GM12801 (cell line): Measurements from ENCODE around the gene ZNF629.

Source experiments
- CTCF ChIP-seq: IDR thresholded peaks from one replicate; pipeline ENCODE4 v1.5.1; 2011; ENCODE audit warnings: control low read depth; ENCODE audit not compliant: insufficient read length; ENCODE audit errors: extremely low read depth

The ZNF629 gene

GRCh38 chr16:30775392-30776188, 11.4 kb downstream of the ZNF629 start:
- TF ChIP-seq CTCF = no peak

GRCh38 chr16:30775131-30775391, 11.9 kb downstream of the ZNF629 start:
- TF ChIP-seq CTCF = no peak

GRCh38 chr16:30774367-30775130, 12.5 kb downstream of the ZNF629 start:
- TF ChIP-seq CTCF = no peak

- no peak for TF ChIP-seq CTCF
Observed at GRCh38 chr16:30773826-30774225, 13.2 kb downstream of the ZNF629 start.

GRCh38 chr16:30771726-30772125, 15.3 kb downstream of the ZNF629 start:
- no peak for TF ChIP-seq CTCF

GRCh38 chr16:30769379-30770089, 17.5 kb downstream of the ZNF629 start:
- TF ChIP-seq CTCF = no peak

GRCh38 chr16:30768583-30769181, 18.3 kb downstream of the ZNF629 start:
- no peak for TF ChIP-seq CTCF
